GM08714 (cell line): ENCODE measurements around the gene ST3GAL4.
"Not testable (repeated sequence)": the region's sequence is repeated elsewhere in the genome, so short reads cannot be mapped to it uniquely, and the experiment has no call there.

Experiments
- H3K4me3 ChIP-seq: fragments of 200-500 bp; sonication (Bioruptor generic); 2 replicates; pipeline ENCODE4 v1.5.1; 2014; ENCODE audit warnings: mild to moderate bottlenecking, low read length, inconsistent platforms
- ZNF274 ChIP-seq: IDR thresholded peaks from 2 replicates; pipeline ENCODE4 v1.6.1; 2012; ENCODE audit warnings: mild to moderate bottlenecking, low read depth, low read length

The ST3GAL4 gene

DNA sequence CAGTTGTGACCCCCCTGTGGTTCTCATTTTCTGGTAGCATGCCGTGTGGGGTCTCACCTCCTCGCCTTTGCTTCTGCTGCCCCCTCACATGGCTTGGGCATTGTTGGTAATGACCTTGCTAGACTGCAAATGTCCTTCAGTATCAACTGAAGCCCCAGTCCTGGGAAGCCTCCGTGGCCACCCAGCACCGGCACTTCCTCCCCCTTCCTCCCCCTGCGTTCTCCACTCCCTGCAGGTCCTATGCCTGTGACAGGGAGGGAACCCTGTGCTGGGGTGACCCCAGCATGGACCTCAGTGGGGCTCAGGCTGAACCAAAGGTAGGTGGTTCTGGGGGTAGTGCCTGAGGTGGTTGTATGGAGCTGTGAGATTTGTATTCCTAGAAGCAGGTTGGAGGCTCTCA is 5.9 kb downstream of the ST3GAL4 start:
- no peak overlapping the region for H3K4me3 ChIP-seq
- no peak for TF ChIP-seq ZNF274

DNA sequence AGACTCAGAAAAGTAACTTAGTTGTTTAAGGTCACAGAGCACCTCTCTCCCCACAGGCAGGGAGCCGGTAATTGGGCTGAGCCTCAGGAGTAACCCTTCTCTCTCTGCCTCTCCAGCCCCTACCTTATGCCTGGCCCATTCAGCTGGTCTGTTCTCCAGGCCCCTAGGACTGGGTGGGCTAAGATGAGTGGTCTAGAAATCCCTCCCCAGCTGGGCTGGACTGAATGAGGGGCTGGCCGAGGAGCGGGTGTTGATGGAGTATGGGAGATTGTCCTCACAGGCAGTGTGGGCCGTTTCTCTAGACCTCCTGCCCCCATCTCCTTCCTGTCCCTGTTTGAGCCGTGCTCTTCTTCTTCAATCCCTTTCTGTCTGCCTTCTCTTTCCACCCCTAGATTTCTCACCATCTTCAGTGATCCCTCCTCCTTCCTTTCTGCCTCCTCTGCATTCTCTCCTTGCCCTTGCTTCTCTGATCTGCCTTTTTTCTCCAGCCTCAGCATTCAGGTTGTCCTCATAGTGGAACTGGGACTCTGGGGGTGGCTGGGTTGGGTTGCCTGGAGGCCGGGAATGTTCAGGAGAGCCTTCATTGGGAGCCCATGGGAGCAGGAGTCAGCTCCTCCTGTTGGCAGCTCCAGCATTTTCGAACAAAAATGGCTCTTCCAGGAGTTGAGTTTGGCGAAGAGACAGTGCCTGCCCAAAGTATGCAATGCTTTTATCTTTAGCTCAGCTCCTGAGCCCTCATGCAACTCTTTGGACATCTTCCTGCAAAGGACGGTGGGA is 7.6 kb downstream of the ST3GAL4 start:
- H3K4me3 ChIP-seq, result no peak overlapping the region
- no peak for TF ChIP-seq ZNF274

DNA sequence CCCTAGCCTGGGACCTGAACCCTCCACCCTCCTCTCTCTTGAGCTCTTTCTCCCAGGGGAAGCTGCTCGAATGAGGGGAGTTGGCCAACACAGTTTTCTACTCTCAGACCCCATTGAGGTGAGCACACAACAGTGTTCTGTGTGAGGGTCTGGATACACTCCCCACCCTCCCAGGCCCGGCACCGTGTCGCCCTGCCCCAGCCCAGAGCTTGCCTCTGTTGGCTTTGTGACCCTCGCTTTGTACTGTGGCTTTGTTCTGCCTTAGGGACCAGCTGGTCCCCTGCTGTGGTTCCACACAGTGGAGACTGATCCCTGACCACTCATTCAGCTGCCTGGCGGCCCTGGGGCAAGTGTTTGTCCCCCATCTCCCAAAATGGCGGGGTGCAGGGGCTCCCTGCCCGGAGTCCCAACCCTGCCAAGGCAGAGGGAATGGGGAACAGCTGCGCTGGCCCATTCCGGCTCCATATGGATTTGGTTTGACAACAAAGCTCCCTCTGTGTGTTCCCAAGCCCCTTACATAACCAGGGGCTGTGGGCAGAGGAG is 8.3 kb downstream of the ST3GAL4 start:
- H3K4me3 ChIP-seq, result no peak overlapping the region
- TF ChIP-seq ZNF274, result no peak

DNA sequence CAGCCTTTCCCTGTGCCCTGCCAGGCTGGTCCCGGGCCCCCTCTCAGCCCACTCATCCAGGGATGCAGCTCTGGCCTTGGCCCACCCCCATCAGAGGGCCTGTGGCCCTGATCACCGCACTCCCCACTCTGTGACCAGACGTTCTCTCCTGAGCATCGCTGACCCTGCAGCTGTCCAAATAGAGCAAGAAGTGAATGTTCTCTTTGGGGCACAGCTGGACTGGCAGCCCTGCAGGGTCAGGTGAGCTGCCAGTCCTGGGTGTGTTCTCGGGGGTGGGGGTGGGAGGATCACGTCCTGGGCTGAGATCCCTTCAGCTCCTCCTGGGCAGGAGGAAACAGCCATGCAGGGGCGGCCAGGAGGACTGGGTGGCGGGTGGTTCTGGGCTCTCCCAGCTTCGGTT is 9.2 kb downstream of the ST3GAL4 start:
- H3K4me3 ChIP-seq, result not testable (repeated sequence)

DNA sequence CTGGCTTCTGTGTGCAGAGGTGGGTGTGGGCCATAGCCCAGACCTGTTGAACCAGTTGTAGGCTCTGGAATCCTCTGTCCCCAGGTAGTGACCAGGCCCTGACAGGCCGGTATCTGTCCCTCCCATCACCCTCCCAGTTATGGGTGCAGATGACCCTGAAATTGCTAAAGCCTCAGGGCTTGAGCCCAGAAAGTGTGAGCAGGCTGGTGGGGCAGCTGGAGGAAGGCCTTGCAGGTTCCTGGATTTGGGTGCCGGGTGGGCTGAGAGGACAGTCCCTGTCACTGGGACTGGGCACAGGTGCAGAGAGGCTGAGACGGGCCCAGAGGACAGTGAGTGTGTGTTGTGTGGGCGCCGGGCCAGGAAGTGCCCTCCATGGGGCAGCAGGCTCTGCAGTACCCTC is 10.0 kb downstream of the ST3GAL4 start:
- not testable (repeated sequence) for H3K4me3 ChIP-seq

DNA sequence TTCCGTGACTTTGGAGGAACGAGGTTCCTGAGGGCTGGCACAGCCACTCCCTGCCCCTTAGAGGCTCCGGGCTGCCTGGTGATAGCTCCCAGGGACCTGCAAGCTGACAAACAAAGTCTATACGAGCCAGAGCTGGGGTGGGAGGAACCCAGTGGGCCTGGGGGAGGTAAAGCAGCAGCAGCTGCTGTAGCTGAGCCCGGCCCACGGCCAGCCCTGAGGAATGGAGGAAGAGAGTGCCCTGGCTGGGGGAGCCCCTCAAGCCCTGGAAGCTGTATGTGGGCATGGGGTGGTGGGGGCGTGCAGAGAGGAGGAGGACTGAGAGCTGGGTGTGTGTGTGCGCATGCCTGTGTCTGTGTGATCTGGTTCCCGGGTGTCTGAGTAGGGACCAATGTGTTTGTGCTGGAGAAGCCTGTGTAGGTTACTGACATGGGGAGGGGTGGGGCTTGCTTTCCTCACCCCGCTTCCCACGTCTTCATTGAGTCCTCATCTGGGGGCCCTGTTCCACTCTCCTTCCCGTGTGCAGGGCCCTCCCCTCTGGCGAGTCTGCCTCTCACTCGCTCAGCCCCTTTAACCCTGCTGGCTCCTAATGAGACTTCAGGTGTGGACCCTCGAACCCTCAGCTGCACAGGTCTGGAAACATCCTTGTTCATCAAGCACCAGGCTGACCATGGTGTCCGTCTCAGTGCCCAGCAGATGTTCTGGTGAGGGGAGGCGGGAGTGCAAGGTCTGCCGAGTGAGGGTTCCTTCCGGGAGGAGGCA is 10.8 kb downstream of the ST3GAL4 start:
- no peak overlapping the region for H3K4me3 ChIP-seq
- TF ChIP-seq ZNF274, result no peak

DNA sequence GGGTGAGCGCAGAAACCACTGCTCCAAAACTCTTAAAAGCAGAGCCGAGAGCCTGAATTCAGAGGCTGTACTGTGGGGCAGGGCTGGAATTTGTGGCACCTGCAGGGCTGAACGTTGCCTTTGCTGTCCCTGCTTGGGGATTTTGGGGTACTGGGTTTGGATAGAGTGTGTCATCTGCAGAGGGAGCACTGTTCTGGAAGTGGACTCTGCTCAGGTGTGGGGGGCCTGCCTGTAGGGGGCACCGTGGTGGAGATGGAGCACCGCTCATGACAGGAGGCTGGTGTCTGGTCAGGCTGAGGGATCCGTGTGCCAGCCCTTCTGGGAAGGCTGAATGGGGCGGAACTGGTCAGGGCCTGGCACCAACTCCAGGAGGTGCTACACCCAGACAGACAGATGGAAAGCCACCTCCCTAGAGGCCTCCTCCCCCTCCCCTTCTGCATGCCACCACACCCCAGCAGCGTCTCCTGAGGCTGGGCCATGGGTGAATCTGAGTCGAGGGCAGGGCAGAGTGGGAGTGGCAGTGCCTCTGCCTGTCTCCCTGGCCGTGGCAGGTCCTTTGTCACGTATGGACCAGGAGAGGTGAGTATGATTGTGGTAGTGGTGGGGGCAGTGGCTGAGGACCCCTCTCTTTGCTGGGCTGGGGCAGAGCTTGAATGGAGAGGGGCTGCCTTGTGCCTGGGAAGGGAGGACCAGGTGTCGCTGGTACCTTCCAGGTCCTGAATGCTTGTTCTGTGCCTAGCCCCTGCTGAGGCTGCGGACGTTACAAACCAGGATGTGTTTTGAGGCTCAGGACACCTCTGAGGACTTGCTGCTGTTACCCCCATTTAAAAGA is 11.6 kb downstream of the ST3GAL4 start:
- not testable (repeated sequence) for H3K4me3 ChIP-seq

DNA sequence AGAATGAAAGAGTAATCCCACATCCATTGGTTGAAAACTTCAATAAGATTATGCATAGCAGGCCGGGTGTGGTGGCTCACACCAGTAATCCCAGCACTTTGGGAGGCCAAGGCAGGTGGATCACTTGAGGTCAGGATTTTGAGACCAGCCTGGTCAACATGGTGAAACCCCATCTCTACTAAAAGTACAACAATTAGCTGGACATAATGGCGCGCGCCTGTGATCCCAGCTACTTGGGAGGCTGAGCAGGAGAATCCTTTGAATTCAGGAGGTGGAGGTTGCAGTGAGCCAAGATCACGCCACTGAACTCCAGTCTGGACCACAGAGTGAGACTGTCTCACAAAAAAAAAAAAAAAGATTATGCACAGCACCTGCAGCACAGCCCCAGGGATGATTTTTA is 12.3 kb downstream of the ST3GAL4 start:
- not testable (repeated sequence) for H3K4me3 ChIP-seq

DNA sequence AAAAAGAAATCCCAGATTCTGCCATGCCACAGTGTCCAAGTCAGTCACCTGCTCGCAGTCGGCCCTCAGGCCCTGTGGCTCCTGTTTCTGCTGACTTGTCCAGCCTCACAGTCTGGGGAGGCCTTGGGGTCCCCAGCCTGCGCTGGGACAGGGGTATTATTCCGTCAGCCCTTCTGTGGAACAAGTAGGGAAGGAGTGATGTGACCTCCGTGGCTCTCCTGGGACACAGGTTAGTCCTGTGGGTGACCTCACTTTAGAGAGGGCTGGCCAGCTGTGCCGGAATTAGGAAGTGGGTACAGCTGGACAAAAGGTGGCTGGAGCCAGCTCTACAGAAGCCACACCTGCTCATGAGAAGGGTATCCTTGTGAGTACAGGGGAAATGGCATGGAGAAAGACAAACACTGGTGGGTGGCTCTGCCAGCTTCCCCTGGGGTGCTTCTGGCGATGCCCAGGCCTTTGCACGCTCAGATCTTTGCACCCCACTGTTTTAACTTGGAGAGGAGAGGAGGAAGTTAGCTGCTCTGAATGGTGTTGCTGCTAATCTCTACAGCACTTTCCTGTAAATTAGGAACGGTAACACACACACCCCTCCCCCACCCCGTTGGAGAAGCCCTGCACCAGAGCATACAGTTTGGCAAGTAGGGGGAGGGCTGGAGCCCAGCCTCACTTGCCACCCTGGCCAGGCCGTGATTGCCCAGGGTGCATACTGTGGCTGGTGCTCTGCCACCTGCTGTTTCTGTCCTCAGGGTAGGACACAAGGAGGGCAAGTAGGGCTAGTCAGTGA is 13.0 kb downstream of the ST3GAL4 start:
- H3K4me3 ChIP-seq, result not testable (repeated sequence)

DNA sequence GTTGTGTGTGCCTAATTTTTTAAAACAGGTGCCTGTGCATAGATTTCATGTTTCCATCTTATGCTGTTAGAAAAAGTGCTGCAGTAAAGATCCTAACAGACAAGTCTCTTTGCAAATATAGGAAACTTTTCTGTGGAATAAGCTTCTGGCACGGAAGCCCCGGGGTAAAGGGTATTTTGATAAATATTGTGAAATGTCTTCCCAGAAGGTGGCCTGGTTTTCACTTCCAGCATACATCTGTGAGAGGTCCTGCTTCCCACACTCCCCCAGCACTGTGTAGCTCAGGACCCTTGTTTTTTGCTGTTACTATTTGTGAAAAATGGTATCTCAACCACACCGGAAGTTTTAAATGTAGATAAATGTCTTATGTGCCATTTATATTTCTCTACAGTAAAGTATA is 14.5 kb downstream of the ST3GAL4 start:
- H3K4me3 ChIP-seq, result no peak overlapping the region
- no peak for TF ChIP-seq ZNF274

DNA sequence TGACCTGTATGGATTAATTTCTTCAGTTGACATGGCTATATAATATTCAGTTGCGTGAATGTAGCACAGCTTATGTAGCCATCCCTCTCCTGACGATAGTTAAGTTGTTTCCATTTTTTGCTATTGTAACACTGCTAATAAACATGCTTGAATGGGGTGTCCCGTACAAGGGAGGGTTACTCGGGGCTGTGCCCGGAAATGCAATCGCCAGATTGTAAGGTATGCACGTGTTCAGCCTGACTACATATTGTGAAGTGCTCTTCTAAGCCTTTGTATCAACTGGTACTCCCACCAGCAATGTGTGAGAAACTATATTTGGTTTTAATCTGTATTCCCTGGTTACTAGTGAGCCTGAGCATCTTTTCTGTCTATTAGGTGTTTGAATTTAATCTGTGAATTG is 16.1 kb downstream of the ST3GAL4 start:
- no peak overlapping the region for H3K4me3 ChIP-seq
- TF ChIP-seq ZNF274, result no peak

DNA sequence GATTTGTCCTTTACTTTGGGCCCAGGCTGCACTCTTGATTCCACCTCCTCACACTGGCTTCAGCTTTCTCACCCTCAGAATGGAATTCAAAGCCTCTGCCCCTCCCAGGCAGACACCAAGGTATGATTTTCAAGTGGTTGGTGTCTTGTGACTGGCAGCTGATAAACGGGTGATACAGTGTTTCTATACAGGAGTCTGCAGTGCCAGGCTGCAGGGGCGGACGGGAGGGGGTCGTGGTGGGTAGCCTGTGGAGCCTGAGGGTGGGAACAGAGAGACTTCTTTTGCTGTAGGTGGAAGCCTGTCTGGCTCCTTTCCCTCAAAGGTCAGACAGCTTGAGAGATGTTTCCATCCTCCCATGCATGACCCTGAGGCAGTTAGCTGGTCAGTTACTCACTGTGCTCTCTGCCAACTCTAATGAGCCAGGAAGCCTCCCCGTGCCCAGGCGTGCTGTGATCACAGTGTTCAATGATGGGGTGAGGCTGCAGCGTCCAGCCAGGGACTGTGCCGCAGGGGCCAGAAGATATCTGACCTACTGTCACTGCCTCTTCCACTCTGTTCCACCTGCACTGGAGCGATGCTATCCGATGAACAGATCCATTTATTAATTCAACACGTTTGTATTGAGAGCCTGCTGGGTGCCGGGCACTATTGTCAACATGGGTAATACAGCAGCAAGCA is 18.0 kb downstream of the ST3GAL4 start:
- not testable (repeated sequence) for H3K4me3 ChIP-seq

DNA sequence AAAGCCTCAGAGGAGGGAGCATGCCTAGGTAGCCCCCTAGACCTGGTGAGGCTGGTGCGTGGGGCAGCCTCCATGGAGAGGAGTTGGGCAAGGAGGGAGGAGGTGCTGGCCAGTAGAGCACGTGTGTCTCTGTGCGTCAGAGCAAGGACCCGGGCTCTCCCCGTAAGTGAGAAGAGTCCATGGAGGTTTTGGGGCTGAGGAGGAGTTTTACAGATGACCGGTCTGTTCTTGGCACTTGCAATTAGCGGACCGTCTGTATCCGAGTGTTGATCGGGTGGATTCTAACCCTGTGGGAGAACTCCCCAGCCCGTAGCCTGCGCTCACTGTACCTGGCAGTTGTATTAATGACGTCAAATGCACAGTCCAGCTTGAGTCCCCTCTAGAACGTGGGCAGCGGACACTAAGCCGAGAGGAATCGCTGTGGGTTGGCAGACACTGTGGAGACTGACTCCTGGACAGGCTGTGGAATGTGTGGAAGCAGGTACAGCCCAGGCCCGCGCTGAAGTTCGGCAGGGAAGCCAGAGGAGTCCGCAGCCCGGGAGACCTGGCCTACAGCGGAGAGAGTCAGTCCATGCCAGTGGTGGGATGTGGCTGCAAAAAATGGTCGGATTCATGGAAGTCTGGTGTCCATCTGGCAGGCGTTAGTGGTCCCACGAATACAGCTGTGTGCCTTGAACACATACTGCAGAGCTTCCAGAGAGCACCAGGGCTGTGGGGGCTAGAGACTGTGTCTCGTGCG is 19.2 kb downstream of the ST3GAL4 start:
- H3K4me3 ChIP-seq, result not testable (repeated sequence)
